Thymus (tissue), 11 donors: ENCODE data around the gene CPN2. TPM values are rescaled to one million over a fixed set of nuclear protein-coding genes. Genes with fewer than 3 reads are reported as not detected.

Experiments used
- DNase-seq, 9 donors: peaks; one replicate each; pipeline ENCODE4 v3.0.0-alpha.2; 2013; ENCODE audit warnings: low spot score in 9 of 9, low read depth in 6 of 9, missing footprints in 1 of 9
- H3K27ac ChIP-seq, 2 donors: one replicate each; pipeline ENCODE4 v1.5.1; 2013; ENCODE audit warnings: control low read depth in 1 of 2, low read depth in 1 of 2, low read length in 1 of 2, mild to moderate bottlenecking in 1 of 2, moderate library complexity in 1 of 2
- H3K27me3 ChIP-seq, 2 donors: one replicate each; pipeline ENCODE4 v1.5.1; 2013; ENCODE audit warnings: low read length in 1 of 2; ENCODE audit not compliant: control insufficient read depth in 2 of 2, insufficient read depth in 1 of 2
- H3K36me3 ChIP-seq, 2 donors: one replicate each; pipeline ENCODE4 v1.5.1; 2013; ENCODE audit warnings: low read length in 1 of 2, mild to moderate bottlenecking in 1 of 2, moderate library complexity in 1 of 2; ENCODE audit not compliant: control insufficient read depth in 2 of 2, insufficient read depth in 2 of 2
- H3K4me1 ChIP-seq, 2 donors: one replicate each; pipeline ENCODE4 v1.5.1; 2013; ENCODE audit warnings: low read length in 2 of 2; ENCODE audit not compliant: control insufficient read depth in 2 of 2, insufficient read depth in 2 of 2
- H3K4me3 ChIP-seq, 2 donors: one replicate each; pipeline ENCODE4 v1.5.1; 2013; ENCODE audit warnings: low read length in 2 of 2, control low read depth in 1 of 2, mild to moderate bottlenecking in 1 of 2
- H3K9me3 ChIP-seq, 2 donors: one replicate each; pipeline ENCODE4 v1.5.1; 2013; ENCODE audit warnings: low read length in 1 of 2, mild to moderate bottlenecking in 1 of 2; ENCODE audit not compliant: control insufficient read depth in 2 of 2, insufficient read depth in 1 of 2
- WGBS: extraction: QIAGEN DNeasy Blood & Tissue Kit; methylation state at CpG from one replicate; pipeline ENCODE4 v1.1.7; 2013; 5-methylcytosine and 5-hydroxymethylcytosine counted together
- polyA plus RNA-seq: library from polyadenylated mRNA; stranded (reverse); fragments of 200-250 nt; gene quantifications from one replicate; pipeline ENCODE4 v1.2.3, GENCODE V29; 2013
- total RNA-seq: library from RNA; stranded (reverse); fragments of 120-200 nt; gene quantifications from one replicate; pipeline ENCODE4 v1.2.4, GENCODE V29; 2013
- donor health status: healthy.

CPN2 gene
- total and polyA plus RNA-seq, 2 donors, result 0.05 to 0.07 TPM

DNA sequence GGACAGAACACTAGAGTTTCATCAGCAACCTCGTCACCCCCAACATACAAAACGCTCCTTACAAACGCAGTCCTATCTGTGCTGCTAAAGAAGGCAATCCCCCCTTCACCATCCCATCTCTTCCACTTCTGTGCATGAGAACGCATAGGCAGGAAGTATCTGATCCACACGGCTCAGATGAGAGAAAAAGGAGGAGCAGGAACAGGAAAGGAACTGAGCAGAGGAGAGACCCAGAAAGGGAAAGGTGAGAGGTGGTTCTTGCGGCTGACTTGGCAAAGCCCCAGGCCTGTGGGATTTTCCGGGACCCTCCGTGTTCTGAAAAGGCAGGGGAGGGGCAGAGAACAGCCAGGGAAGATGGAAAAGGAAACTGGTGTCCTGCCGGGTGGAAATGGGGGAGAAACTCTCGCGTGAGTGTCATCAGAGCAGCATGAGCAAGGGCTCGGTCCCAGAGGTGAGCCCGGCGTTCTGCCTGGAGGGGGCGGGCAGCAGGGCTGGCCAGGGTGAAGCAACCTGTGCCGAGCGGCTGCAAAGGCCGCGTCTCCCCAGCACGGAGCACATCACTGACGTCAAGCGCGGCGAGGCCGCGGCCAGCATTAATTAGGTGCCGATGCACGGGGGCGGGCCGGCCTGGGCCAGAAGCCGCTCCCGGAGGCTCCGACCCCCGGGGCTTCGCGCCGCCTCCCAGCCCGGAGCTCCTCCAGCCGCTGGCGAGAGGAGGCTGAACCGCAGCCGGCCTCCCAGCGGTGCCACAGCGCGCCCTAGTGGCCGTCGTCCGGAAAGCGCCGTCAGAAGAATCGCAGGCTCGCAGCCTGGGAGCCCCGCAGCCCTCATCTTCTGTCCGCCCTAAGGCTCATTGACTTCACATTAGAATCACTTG is 35.8 kb downstream of the CPN2 start:
- Histone ChIP-seq H3K4me3 (peak overlapping the region; percentile 28 to 43), H3K4me1 (peaks cover 6 to 39% of the 10 kb centered on the region in 2 donors), H3K27me3 (peaks cover 32 to 73% of the 10 kb centered on the region in 2 donors), H3K27ac (no peak overlapping the region), H3K9me3 (peaks cover 1 to 10% of the 10 kb centered on the region in 2 donors), H3K36me3 (no peaks in the 10 kb centered on the region)
- DNase-seq, result peak in 6 of 9 donors; percentile 56 to 86 (median 76)
- WGBS, result 4% methylated on average over 54 of the region's 54 CpGs

GRCh38 chr3:194314388-194315068 is 36.6 kb downstream of the CPN2 start:
- Histone ChIP-seq H3K9me3 (peaks cover 1 to 10% of the 10 kb centered on the region in 2 donors), H3K27ac (no peak overlapping the region), H3K4me3 (peak overlapping the region in 1 of 2 donors; percentile 28), H3K27me3 (peaks cover 32 to 78% of the 10 kb centered on the region in 2 donors), H3K36me3 (no peaks in the 10 kb centered on the region), H3K4me1 (peaks cover 6 to 47% of the 10 kb centered on the region in 2 donors)
- DNase-seq, result no peak
- 94% methylated on average over 13 of the region's 13 CpGs for WGBS

DNA sequence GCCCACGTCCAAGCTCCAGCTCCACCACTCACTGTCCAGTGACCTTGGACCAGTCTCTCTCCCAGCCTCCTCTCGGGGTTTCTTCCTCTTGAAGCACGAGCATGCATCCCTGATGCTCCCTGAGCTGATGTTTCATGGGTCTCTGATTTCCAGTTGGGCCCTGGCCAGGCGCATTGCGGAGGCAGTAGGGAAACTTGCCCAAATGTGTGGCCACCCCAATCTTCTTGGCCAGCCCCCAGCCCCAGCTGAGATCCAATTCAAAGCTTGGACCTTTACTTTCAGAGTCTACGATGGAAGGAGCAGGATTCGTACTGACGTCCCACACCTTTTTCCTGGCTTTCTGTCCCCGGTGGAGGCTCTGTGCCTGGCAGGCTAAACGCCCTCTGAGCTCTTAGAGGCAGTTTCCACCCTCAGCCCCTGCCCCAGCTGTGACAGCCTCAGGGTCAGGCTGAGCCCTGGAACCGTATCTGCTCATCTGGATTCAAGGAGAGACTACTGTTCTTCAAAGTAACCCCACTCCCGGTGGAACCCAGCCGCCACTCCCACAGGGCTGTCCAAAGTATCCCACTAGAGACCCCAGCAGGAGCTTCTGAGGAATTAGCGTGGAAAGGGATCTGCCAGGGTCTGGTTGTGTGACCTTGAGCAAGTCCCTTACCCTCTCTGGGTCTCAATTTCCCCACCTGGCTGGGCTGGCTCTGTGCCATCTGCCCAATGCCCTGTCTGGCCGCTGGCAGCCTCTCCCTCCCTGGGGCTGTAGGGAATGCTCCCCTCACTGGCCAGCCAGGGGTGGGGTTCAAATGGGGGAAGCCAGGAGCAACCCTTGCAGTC is 37.4 kb downstream of the CPN2 start:
- Histone ChIP-seq H3K27ac (no peak overlapping the region), H3K4me1 (peaks cover 6 to 52% of the 10 kb centered on the region in 2 donors), H3K36me3 (no peaks in the 10 kb centered on the region), H3K9me3 (peaks cover 1 to 8% of the 10 kb centered on the region in 2 donors), H3K27me3 (peaks cover 36 to 79% of the 10 kb centered on the region in 2 donors), H3K4me3 (no peak overlapping the region)
- 92% methylated on average over 15 of the region's 15 CpGs for WGBS
- no peak for DNase-seq

- 31% methylated on average over 16 of the region's 16 CpGs for WGBS
- Histone ChIP-seq H3K4me3 (no peak overlapping the region), H3K4me1 (peaks cover 7 to 62% of the 10 kb centered on the region in 2 donors), H3K27me3 (peaks cover 36 to 81% of the 10 kb centered on the region in 2 donors), H3K27ac (no peak overlapping the region), H3K36me3 (no peaks in the 10 kb centered on the region), H3K9me3 (no peaks in the 10 kb centered on the region)
- DNase-seq, result no peak
Measured at GRCh38 chr3:194312743-194313281, 38.3 kb downstream of the CPN2 start.

- Histone ChIP-seq H3K27ac (no peak overlapping the region), H3K36me3 (no peaks in the 10 kb centered on the region), H3K27me3 (peaks cover 36 to 86% of the 10 kb centered on the region in 2 donors), H3K9me3 (no peaks in the 10 kb centered on the region), H3K4me1 (peaks cover 12 to 67% of the 10 kb centered on the region in 2 donors), H3K4me3 (no peak overlapping the region)
- DNase-seq, result no peak
- WGBS, result 65% methylated on average over 7 of the region's 7 CpGs
Measured at GRCh38 chr3:194312186-194312742, 38.9 kb downstream of the CPN2 start.

- DNase-seq, result no peak
- peaks cover 24 to 78% of the 10 kb centered on the region in 2 donors for H3K4me1 ChIP-seq
- no peaks in the 10 kb centered on the region for H3K36me3 ChIP-seq
- WGBS, result 96% methylated on average over 2 of the region's 2 CpGs
- H3K4me3 ChIP-seq, result no peak overlapping the region
- H3K9me3 ChIP-seq, result no peaks in the 10 kb centered on the region
- H3K27me3 ChIP-seq, result peaks cover 28 to 79% of the 10 kb centered on the region in 2 donors
- no peak overlapping the region for H3K27ac ChIP-seq
Measured at GRCh38 chr3:194311000-194311399, 40.1 kb downstream of the CPN2 start.

DNA sequence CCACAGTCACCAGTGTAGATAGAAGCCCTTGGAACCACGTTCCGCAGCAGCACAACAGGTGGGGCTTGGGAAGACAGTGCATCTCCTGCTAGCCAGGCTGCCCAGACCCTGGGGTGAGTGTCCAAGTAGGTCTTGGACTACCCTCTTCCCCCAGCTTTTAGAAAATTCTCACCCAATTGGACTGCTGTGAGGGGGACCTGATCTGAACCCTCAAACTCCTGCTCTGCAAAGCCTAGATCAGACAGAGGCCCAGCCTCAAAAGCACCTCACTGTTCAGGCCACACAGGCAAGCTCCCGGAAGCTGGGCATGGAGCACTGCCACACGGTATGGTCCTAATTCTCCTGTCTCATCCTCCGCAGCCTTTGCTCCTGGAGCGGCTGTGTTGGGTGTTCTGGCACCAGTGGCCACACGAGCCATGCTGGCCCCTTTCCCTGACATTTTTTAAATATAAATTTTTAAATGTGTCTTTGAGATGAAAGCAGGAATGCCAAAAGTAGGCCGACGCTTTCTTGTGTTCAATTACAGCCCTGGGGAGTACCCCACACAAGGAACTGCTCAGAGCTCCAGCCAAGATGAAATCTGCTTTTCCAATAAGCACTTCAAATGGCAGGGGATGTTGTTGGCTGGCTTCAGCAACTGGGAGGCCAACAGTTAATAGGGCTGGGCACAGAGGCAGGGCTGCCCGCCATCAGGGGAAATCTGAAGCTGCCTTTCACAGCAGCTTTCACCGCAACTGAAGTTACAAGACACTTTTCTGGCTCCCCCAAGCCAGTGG is 40.9 kb downstream of the CPN2 start:
- Histone ChIP-seq H3K9me3 (no peaks in the 10 kb centered on the region), H3K4me1 (peaks cover 28 to 80% of the 10 kb centered on the region in 2 donors), H3K4me3 (no peak overlapping the region), H3K27me3 (peaks cover 26 to 80% of the 10 kb centered on the region in 2 donors), H3K27ac (no peak overlapping the region), H3K36me3 (no peaks in the 10 kb centered on the region)
- DNase-seq, result no peak
- 93% methylated on average over 11 of the region's 11 CpGs for WGBS
